ENCODE data around the gene CYP4F22.
"Not testable (repeated sequence)": the region's sequence is repeated elsewhere in the genome, so short reads cannot be mapped to it uniquely, and the experiment has no call there.

Gene CYP4F22

GRCh38 chr19:15508035-15508710 lies at the start of gene CYP4F22:
CYP4F22 (plus strand) TSS chr19:15508525; CDS start chr19:15525337, 16,812 bp downstream.
- intact Hi-C loops (cut with DNase I) = no loop called here
- no peak for DNase-seq

GRCh38 chr19:15461694-15462093 lies 46.6 kb upstream of the CYP4F22 start:
- intact Hi-C loops (cut with DNase I) = no loop called here
- no peak for DNase-seq

DNA sequence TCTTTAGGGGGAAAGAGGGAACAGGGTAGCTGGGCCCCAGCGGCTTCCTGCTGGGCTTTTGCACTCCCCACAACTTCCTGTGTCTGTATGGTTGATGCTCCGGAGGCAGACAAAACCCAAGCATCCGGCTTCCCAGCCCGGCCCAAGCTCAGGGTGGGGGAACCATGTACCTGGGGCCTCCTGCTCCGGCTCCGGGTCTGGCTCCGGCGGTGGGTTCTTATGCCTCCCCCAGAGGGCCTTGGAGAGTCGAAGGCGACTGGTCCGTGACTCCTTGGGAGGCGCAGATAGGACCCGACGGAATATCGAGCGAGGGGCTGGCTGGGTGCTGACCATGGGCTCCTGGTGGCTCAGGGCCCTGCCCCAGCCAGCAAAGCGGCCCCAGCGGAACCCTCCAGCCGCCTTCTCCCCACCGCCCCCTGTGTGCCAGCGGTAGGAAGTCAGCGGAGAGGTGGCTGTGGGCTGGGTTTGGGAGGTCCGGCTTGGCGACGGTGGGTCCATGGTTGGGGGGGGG lies 44.4 kb upstream of the CYP4F22 start:
- DNase-seq = peak in 8 of 42 donors; percentile 13 to 46 (median 22)
- intact Hi-C loops (cut with DNase I) = no loop called here

DNA sequence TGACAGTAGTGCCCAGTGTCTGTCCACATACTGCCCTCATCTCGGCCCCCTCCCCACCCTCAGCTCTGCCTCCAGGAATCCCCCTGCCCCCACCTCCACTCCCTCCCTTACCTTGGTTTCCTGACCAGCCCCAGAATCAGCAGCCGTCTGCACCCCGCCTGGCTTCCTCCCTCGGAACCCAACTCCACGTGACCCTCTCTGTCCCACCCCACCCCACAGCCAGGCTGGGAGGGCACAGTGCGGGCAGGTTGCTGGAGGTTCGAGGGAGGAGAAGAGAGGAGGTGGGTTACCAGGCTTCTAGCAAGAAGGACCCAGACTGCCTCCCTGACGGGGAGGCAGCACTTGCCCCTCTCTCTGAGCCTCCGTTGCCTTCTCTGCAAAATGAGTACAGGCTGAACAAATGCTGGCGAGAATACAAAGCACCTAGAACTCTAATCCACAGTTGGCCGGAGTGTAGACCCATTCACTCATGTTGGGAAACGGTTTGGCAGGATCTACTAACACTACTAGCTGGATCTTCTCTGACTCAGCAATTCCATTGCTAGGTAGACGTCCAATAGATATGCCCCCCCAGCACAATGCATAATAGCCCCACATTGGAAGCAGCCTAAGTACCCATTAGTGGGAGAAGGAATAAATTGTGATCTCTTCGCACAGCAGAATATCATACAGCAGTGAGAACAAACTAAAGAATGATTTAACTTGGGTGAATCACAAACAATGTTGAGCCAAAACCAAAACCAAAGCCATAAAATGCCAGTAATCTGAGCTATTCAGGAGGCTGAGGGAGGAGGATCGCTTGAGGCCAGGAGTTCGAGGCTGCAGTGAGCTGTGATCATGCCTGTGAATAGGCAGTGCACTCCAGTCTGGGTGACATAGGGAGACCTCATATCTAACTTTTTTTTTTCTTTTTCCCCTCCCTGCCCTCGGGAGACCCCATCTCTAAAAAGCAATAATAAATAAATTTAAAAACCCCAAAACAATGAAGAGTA lies 43.6 kb upstream of the CYP4F22 start, which contains the start of gene RASAL3:
Gene RASAL3 (minus strand): TSS at position 151 of the 992 bp plus-strand sequence. CDS start 186 bp downstream, outside the sequence.
- intact Hi-C loops (cut with DNase I) = no loop called here
- peak in 9 of 42 donors; percentile 21 to 46 (median 31) for DNase-seq

- intact Hi-C loops (cut with DNase I) = no loop called here
- no peak for DNase-seq
These were observed 41.2 kb upstream of the CYP4F22 start for GRCh38 chr19:15466851-15467733.

DNA sequence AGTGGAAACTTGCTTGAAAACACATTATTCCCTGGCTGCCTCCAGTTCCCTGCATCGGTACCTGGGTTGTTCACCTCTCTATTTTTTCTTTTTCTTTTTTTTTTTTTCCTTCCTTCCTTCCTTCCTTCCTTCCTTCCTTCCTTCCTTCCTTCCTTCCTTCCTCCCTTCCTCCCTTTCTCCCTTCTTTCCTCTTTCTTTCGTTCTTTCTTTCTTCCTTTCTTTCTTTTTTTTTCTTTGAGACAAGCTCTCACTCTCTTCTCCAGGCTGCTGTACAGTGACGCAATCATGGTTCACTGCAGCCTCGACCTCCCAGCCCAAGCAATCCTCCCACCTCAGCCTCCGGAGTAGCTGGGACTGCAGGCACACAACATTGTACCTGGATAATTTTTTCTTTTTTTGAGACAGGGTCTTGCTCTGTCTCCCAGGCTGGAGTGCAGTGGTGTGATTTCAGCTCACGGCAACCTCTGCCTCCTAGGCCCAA lies 40.6 kb upstream of the CYP4F22 start:
- no peak for DNase-seq
- intact Hi-C loops (cut with DNase I) = no loop called here

DNA sequence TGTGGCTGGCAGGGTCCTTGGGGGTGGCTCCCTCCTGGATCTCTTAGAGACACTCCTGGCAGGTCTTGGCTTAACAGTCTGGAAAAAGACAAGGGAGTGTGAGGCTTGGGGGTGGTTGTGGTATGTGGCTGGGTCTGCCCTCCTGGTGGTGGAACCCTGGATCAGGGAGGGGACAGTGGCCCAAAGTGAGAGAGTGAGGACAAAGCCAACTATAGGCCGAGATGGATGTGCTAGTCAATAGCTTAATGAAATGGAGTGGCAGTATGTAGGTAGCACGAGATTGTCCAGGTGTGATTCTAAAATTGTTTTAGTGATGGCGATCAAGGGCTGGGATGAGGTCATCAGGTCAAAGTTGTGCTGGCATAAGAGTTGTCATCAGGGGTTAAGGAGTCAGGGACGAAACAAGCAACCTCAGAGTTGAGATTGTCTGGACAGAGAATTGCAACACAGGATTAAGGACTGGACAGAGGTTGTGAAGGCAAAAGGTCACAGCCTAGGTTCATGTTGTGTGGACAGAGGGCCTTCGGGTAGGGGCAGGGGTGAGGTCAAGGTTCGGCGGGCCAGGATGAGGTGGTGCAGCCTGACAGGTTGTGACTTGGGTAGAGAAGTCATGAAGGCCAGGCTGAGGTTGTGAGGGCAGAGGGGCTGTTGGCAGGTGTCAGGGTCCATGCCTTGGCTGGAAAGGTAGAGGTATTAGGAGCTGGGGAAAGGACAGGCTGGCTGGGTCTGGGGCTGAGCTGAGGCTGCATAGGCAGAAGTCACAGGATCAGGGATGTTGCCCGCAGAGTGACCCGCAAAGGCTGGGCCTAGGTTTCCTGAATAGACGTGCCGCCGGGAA lies 39.4 kb upstream of the CYP4F22 start:
- peak in 1 of 42 donors; percentile 10 for DNase-seq
- intact Hi-C loops (cut with DNase I) = no loop called here

GRCh38 chr19:15469513-15470297 lies 38.6 kb upstream of the CYP4F22 start:
- intact Hi-C loops (cut with DNase I) = no loop called here
- DNase-seq = peak in 1 of 42 donors; percentile 17

- DNase-seq = no peak
- intact Hi-C loops (cut with DNase I) = no loop called here
These were observed 36.7 kb upstream of the CYP4F22 start for GRCh38 chr19:15471639-15472101.

- DNase-seq; intact Hi-C loops (cut with DNase I): not testable (repeated sequence)
These were observed 34.5 kb upstream of the CYP4F22 start for GRCh38 chr19:15473821-15474220.

DNA sequence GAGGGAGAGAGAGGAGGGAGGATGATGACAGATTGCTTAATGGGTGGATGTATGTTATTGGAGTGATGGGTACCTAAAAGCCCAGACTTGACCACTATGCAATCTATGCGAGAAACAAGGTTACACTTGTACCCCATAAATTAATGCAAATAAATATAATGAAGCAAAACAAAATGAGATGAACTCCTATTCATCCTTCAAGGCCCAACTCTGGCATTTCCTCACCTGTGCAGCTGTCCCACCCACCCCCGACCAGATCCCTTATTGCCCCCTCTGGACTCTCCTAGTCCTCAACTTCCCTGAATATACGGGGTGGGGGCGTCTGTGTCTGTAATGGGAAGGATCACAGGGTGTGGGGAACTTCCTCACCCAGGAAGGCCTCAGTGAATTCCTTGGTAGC lies 33.2 kb upstream of the CYP4F22 start:
- intact Hi-C loops (cut with DNase I) = no loop called here
- DNase-seq = no peak

- intact Hi-C loops (cut with DNase I) = no loop called here
- DNase-seq = no peak
These were observed 32.7 kb upstream of the CYP4F22 start for GRCh38 chr19:15475611-15476010.

DNA sequence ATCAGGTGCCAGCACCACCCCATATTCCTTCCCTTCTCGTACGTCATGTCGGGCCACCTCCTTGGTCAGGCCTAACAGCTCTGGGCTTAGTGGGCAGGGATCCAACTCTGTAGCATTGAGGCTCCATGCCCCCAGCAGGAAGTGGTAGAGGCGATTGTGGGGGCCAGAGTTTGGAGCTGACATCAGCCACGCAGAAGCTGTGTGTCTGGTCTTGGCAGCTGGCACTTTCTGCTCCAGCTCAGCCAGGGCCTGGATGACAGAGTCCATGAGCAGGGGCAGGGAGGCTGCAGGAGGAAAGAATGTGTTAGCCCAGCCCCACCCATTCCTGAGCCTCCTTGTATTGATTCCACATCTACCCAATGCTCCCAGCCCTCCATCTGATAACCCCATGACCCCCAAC lies 32.0 kb upstream of the CYP4F22 start:
- intact Hi-C loops (cut with DNase I) = no loop called here
- no peak for DNase-seq

DNA sequence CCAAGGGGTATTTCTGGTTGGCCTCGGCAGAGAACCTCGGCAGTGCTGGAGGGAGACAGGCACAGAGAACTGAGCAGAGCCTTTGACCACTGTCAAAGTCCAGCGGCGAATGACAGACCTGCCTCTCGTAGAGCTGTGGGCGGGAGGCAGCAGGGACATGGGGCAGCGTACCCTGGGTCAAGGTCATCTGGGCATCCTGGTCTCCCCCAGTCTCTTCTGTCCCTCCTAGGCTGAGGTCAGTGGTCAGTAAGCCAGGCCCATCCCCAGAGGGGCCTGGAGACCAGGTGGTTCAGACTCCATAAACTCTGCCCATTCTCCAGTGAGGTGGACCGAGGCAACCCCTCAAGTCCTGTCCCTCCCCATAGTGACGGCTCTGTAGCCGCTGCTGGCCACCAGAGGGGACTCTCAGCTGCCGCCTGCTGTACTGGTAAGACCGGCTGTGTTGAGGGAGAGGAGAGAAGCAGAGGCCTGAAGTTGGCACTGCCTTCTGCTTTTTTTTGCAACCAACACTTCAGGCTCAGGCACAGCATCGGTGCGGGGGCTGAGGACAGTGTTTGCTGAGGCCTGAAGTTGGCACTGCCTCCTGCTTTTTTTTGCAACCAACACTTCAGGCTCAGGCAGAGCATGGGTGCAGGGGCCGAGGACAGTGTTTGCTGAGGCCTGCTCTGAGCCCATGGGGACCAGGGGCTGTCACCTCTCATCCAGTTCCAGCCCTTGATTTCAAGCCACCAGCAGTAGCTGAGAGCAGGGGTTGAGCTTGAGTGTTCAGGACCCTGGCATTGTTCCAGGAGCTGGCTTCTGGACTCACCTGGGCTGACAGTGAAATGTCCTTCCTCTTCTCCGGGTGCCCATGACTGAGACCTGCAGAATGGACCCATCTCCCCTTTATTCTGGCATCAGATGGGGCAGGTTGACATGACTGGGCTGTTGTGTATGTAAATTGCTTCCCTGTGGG lies 28.7 kb upstream of the CYP4F22 start, which contains the start of gene PGLYRP2:
Gene PGLYRP2 (minus strand): TSS at position 111 of the 955 bp plus-strand sequence. CDS start 130 bp downstream, outside the sequence.
- DNase-seq = peak in 4 of 42 donors; percentile 4 to 43 (median 17)
- intact Hi-C loops (cut with DNase I) = no loop called here

DNA sequence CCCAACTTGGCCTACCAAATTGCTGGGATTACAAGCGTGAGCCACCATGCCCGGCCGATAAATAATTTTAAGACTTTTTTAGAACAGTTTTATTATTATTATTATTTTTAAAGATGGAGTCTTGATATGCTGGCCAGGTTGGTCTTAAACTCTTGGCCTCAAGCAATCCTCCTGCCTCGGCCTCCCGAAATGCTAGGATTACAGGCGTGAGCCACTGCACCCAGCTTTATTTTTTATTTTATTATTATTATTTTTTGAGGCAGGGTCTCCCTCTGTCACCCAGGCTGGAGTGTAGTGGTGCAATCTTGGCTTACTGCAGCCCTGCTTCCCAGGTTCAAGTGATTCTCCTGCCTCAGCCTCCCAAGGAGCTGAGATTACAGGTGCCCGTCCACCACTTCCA lies 27.3 kb upstream of the CYP4F22 start:
- intact Hi-C loops (cut with DNase I); DNase-seq: not testable (repeated sequence)

Measured in head of caudate nucleus (tissue), 42 donors.